Smooth muscle cell of the brain vasculature (primary cell): ENCODE results near the gene TULP1.
"Not testable (repeated sequence)": the region's sequence is repeated elsewhere in the genome, so short reads cannot be mapped to it uniquely, and the experiment has no call there.

ENCODE experiments used
- DNase-seq: peaks from one replicate; pipeline ENCODE4 v3.0.0-alpha.2; 2012; ENCODE audit warnings: low read depth, low spot score

TULP1 gene

DNA sequence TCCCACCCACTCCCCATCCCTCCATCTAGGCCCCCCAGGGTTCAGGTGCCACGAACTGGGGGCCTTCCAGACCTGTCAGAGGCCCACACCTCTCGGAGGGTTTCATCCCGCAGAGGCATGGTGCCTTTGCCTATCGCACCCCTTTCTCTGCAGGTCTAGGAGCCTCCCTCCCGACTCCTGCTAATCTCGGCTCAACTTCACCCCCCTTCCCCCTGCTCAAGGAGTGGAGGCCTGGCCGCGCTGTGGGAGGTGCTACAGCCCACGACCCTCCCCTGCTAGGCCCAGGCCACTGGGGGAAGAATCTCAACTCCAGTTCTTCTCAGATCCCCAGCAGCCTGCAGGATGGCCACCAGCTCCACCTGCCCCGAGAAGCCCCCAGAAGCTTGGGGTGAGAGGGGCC, at the start of gene TULP1:
Gene TULP1 (minus strand): TSS at position 157 of the 400 bp plus-strand sequence. CDS start 38 bp downstream, at position 119.
- DNase-seq: no peak

DNA sequence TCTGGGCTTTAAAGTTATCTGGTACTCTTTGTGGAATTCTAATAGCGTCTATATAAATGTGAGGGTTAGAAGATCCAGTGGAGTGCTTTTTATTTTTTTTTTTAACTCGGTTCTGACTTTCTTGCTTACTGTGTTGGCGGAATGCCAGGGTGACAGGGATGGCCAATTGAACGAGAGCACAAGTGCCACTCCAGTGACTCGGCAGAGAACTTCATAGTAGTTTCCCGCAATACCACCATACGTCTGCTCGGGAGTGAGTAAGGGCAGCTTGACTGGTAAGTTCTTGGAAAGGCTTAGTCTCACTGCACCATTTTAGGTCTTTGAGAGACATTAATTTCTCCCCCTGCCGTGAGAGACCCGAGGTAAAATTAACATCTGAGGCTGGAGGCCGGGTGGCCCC, 49.4 kb upstream of the TULP1 start:
- DNase-seq: no peak

DNA sequence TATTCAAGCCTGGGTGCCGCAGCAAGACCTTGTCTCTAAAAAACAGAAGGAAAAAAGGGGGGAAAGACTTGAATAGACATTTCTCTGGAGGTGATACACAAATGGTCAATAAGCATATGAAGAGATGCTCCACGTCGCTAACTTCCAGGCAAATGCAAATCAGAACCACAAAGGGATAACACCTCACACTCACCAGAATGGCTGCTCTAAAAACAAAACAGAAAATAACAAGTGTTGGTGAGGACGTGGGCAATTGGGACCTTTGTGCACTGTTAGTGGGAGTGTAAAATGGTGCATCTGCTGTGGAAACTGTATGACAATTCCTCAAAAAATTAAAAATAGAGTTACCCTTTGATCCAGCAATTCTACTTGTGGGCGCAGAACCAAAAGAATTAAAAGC, 48.4 kb upstream of the TULP1 start:
- DNase-seq: no peak

DNA sequence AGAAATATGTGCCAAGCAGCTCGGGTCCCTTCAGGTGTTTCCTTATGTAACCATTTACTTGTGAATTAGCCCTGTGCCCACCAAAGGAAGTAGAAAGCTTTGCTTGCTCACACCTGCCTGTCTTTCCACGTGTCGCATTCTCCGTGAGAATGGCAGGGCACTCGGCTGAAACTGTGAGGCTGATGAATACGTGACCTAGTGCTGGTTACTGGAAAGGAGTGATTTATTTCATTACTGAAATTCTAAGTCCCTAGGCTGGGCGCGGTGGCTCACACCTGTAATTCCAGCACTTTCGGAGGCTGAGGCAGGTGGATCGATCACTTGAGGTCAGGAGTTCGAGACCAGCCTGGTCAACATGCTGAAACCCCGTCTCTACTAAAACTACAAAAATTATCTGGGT, 45.9 kb upstream of the TULP1 start:
- DNase-seq: no peak

DNA sequence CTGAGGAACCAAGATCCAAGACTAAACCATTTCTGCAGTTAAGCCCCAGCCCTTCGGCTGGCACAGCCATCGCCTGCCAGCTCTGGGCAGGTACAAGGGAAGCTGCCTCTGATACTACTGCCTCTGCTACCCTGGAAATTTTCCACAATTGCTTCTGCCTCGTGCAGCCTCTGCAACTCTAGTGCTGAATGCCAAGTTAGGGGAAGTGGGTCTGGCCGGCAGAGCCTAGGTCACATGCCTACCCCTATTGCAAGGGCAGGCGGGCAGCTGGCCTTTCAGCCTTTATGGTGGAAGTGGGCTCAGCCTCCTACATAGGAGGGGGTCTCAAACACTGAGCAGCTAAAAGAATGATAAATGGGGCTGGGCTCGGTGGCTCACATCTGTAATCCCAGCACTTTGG, 44.5 kb upstream of the TULP1 start:
- DNase-seq: no peak

DNA sequence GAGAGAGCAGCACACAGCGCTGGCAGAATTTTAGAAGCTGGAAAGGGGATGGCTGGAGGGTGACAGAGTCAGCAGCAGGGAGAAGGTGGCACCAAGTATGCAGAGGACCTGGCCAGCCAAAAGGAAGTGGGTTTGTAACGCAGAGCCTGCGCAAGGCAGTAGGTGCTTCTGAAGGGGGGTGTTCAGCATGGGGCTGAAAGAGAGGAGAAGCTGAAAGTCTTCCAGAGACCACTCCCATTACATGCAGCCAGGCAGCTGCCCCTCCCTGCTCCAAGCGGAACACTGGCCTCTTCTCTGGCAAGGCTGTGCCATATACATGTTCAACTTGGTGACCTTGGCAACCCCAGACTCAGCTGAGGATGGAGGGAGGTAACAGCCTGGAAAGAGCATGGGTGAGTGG, 42.1 kb upstream of the TULP1 start:
- no peak for DNase-seq

DNA sequence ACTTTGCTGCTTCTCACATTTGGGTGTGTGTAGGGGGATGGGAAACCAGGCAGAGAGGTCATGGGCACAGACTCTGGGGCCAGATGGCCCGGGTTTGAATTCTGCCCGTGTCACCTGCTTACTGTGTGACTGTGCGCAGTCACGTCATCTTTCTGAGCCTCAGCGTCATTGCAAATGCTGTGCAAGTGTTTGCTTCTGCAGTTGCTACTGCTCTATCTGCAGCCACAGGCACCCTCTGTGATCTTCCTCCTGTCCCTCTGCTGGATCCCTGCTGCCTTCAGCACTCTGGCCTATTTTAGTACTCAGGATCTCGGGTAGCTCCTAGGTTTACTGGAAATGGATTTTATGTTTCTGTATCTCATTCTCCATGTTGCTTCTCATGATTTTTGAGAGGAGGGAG, 40.6 kb upstream of the TULP1 start:
- DNase-seq: no peak

DNA sequence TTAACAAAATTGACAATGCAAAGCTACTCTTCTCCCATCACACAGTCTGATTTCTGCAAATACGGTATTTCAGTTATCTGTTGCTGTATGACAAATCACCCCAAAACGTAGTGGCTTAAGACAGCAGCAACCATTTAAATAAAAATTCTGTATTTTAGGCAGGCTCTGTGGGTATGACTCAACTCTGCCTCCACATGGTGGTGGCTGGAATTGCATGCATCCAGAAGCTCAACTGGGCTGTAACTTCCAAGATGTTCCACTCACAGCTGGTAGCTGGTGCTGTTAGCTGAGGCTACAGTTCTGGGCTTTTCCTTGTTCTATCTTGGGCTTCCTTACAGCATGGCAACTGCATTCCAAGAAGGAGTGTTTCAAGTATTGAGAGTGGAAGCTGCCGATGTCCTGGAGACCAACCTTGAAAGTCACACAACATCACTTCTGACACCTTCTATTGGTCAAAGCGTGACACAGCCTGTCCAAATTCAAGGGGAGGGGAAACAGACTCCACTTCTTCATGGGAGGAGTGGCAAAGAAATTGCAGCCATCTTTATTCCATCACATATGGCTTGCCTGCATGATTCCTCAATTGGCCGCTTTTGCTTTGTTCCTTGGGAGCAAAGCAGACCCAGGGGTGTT, 39.7 kb upstream of the TULP1 start:
- no peak for DNase-seq

DNA sequence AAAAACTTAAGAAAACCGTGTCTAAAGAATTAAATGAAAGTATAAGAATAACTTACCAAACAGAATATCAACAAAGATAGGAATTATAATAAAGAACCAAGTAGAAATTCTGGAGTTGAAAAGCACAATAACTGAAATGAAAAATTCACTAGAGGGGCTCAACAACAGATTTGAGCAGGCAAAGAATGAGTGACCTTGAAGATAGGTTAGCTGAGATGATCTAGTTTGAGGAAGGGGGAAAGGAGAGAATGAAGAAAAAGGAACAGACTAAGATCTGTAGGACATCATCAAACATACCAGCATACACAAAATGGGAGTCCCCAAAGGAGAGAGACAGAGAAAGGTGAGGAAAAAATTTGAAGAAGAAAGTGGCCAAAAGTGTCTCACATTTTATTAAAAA, 37.7 kb upstream of the TULP1 start:
- no peak for DNase-seq

DNA sequence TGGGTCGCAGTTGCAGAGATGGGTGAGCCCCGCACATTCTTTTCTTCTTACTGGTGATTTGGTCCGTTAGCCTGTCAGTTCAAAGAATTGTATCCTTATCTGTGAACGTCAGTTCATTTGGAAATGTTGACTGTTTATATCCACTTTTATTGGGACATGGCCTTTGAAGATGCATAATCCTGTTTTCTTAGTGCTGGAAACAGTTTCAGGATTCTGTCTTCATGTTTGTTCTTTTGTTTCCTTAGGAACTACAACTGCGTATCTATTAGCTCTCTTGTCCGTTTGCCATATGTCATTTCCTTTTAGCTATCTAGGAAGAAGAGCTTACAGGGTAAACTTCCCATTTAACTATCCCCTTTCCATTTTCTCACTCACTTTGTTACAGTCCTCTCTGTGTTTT, 35.0 kb upstream of the TULP1 start:
- DNase-seq: no peak

DNA sequence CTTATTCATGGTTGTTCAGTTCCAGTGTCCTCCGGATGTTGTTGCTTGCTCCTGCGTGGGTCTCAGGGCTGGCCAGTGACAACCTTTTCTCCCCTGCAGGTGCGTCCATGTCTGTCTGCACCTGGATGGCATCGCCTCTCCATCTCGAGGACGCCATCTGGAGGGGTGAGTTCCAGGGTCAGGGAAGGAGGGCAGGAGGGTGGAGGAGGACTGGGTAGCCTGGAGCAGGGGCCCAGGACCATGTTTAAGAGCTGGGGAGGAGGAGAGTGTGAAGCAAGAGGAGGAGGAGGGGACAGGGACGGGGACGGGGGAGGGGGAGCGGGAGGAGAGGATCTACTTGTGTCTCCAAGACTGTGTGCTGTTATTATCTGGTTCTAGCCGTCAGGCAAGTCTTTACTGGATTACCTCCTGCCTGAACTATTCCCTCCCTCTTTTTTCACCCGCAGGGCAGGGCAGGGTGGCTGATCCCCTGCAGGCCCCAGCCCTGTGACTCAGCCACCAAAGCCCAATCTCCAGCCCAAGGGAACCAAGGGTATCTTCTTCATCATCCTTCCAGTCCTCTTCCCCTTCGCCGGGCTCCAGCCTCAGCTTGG, 32.2 kb upstream of the TULP1 start:
- no peak for DNase-seq

DNA sequence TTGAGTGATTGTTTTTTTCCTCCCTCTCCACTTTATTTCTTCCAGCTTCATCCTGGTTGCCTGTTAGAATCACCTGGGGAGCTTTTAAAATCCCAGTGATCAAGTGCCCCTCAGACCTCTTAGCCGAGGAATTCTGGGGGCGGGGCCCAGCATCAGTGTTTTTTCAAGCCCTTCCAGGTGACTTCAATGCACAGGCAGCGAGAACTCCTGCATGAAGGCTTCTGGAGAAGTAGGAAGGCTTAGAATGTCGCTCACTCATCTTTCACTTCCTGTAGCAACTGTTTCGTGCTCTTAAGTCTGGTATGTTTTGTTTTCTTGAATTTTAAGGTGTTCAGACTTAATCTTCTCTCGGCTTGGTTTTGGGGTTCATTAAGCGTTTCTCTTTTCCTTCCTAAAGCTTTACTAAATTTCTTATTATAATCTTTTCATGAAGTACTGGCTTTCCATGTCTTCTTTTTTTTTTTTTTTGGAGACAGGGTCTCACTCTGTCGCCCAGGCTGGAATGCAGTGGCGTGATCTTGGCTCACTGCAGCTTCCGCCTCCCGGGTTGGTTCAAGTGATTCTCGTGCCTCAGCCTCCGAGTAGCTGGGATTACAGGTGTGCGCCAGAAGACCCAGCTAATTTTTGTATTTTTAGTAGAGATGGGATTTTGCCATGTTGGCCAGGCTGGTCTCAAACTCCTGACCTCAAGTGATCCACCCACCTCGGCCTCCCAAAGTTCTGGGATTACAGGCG, 30.9 kb upstream of the TULP1 start:
- DNase-seq: no peak

DNA sequence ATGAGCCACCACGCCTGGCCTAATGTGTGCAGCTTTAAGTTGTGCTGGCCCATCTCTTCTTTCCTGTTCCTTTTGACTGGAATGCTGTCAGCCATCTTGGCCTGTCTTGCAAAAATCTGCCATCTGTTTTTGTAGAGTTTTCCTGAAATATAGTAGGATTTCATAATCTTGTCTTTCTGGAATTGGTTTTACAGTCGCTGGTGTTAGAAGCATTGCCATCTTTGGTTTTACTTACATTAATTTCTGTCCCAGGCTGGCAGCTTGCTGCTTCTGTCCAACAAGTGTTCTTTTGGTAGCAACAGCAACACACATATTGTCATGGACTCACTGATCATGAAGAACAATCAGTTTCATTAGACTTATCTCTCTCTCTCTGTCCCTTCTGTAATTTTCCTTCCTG, 29.1 kb upstream of the TULP1 start:
- no peak for DNase-seq

DNA sequence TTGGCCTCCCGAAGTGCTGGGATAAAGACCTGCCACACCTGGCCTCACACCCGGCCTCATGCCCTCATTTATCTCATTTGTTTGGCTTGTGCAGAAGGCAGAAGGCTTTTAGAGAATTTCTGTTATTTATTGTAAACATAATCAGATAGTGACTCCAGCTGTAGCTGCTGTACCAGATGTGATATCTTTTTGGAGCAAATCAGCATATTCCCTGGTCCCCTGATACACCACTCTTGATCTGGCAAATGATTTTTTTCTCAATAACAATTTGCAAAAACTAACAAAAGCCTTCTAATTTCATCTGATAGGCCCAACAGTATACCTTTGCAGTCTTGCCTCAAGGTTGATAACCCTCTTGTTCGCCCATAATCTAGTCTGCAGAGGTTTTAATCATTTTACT, 26.5 kb upstream of the TULP1 start:
- DNase-seq: no peak

DNA sequence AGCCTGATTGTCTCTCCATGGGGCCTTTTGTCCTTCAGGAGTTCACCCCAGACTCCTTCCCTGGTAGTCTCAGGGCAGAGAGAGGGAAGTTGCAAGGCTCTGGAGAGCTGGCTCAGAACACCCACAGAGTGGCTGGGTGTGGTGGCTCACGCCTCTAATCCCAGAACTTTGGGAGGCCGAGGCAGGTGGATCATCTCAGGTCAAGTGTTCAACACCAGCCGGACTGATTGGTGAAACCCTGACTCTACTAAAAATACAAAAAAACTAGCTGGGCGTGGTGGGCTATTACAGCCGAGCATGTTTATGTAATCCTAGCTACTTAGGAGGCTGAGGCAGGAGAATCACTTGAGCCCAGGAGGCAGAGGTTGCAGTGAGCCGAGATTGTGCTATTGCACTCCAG, 23.2 kb upstream of the TULP1 start:
- not testable (repeated sequence) for DNase-seq

DNA sequence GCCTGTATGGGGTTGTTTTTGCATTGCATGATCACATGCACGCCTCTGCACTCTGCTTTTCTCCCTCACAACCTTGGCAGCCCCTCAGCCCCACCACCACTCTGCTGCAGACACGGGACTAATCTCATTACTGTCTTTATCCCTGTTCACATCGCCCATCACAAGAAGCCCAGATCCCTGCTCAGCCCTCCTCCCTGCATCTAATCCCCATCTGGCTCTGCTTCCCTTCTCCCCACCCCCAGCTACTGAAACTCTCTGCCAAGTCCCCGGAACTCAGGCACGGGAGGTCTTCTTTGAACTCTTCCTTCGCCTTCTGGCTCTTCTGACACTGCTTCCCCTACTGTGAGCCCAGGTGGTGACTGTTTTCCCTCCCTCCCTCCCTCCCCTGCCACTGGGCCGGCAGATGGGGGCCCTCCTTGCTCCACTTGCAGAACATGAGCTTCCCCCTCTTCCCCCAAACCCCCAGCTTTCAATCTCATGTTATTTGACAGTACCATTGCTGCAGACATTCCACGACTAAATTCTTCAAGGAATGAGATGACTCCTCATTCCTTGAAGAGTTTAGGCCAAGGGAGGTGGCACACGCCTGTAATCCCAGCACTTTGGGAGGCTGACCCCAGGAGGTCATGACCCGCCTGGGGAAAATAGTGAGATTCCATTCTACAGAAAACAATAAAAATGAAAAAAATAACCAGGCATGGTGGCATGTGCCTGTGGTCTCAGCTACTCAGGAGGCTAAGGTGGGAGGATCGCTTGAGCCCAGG, 21.9 kb upstream of the TULP1 start:
- DNase-seq: no peak

DNA sequence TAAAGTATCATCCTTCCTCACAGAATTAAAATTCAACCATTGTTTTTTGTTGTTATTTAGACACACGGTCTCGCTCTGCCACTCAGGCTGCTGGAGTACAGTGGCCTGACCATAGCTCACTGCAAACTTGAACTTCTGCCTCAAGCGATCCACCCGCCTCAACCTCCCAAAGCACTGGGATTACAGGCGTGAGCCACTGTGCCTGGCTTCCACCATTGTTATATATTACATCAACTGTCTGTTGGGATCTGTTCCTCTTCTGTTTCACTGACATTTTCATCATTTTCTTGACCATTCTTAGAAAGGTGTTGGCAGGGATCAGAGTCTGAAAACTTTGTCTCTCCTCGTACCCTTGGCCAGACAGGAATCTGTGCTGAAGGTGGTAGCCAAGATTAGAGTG, 21.3 kb upstream of the TULP1 start:
- no peak for DNase-seq

DNA sequence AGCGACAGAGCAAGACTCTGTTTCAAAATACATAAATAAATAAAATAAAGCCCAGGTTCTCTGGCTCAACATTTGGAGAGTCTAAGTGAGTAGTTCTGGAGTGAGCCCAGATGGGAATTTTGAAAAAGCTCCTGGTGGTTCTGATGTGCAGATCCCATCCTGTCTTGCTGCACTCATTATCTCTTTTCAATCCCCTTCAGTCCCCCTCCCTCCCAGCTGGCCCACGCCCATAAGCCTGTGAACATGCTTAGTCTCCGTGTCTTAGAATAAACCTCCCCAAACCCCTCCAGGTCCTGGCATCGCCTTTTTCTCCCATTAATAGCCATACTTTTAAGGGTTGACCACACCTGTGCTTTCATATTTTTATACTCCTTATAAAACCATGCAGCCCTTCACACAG, 19.4 kb upstream of the TULP1 start:
- no peak for DNase-seq

DNA sequence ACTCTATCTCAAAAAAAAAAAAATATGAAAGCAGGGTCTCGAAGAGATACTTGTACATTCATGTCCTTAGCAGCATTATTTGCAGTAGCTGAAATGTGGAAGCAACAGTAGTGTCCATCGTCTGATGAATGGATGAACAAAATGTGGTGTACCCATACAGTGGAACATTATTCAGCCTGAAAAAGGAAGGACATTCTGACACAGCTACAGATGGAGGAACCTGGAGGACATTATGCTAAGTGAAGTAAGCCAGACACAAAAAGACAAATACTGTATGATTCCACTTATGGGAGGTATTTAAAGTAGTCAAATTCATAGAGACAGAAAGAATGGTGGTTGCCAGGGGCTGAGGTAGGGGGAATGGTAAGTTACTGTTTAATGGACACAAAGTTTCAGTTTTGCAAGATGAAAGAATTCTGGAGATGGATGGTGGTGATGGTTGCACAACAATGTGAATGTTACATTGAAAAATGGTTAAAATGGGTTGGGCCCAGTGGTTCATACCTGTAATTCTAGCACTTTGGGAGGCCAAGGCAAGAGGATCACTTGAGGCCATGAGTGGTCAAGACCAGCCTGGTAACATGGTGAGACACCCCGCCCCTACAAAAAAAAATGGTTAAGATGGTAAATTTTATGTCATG, 11.8 kb upstream of the TULP1 start:
- DNase-seq: no peak

DNA sequence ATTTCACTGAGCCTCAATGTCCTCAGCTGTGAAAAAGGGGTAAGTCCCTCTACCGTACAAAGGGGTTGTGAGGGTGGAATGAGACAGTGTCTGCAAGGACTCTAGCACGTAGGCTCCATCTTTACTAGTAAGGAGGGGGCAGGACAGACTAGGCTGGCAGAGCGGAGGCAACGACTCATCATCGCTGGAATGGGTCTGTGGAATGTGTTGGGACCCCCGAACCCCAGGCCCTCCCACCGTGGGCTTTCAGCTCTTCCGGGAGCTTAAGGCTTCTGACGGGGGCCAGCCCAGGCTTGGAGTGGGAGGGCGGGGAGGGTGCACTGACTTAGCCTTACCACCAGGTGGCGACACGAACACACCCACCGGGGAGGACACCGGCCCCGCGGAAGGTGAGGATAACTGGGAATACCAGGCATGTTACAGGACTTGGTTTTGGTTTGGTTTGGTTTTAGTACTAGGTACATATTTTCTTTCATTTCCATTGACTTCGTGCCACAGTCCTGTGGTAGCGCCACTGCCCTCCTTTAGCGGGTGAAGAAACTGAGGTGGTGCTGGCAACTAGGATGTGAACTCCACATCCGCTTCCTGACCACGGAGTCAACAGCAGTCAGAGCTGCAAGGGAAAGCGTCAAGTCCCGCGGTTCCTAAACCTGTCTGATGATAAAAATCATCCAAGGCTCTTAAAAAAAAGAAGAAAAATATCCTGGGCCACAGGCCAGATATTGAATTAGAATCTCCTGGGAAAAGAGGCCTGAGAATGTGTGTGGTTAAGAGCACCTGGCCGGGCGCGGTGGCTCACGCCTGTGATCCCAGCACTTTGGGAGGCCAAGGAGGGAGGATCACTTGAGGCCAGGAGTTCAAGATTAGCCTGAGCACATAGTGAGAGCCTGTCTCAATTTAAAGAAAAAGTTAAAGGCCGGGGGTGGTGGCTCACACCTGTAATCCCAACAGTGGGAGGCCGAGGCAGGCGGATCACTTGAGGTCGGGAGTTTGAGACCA, 10.3 kb upstream of the TULP1 start:
- peak; percentile 40 for DNase-seq

DNA sequence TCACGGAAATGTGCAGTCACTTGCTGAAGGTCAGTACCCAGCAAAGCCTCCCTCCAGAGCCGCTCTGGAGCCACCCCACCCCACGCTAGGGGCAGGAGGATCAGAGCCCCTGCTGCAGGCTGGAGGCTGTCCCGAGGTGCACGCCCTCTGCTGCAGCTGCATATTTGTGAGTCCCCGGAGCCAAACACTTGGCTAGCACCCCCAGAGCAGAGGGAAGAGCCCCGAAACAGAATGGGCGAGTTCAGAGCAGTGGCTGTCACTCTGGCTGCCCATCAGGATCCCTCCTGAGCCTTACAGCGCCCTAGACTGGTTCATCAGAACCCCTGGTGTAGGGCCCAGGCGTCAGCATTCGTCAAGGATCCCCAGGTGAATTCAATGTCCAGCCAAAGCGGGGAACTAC, 9.5 kb upstream of the TULP1 start:
- DNase-seq: no peak
